Epithelial cell of esophagus (primary cell): ENCODE results near the gene CLEC4E.

ENCODE experiments used
- DNase-seq: peaks from one replicate; pipeline ENCODE4 v3.0.0; 2010; ENCODE audit warnings: low read depth
- H3K4me3 ChIP-seq: 2 replicates; pipeline ENCODE4 v1.5.1; 2011; ENCODE audit warnings: mild to moderate bottlenecking, low read length, control low read depth
- CTCF ChIP-seq: IDR thresholded peaks from 2 replicates; pipeline ENCODE4 v1.5.1; 2011; ENCODE audit warnings: low read depth, mild to moderate bottlenecking, low read length, control low read depth, inconsistent platforms; ENCODE audit not compliant: insufficient read depth; ENCODE audit errors: missing control alignments

The CLEC4E gene

GRCh38 chr12:8493084-8493483 lies 47.6 kb downstream of the CLEC4E start:
- DNase-seq: no peak
- no peak for TF ChIP-seq CTCF
- no peak overlapping the region for H3K4me3 ChIP-seq

- no peak for TF ChIP-seq CTCF
- H3K4me3 ChIP-seq: no peak overlapping the region
- no peak for DNase-seq
Observed at GRCh38 chr12:8491646-8492530, 48.8 kb downstream of the CLEC4E start.
